ENCODE results near the gene USP6NL.

The USP6NL gene

DNA sequence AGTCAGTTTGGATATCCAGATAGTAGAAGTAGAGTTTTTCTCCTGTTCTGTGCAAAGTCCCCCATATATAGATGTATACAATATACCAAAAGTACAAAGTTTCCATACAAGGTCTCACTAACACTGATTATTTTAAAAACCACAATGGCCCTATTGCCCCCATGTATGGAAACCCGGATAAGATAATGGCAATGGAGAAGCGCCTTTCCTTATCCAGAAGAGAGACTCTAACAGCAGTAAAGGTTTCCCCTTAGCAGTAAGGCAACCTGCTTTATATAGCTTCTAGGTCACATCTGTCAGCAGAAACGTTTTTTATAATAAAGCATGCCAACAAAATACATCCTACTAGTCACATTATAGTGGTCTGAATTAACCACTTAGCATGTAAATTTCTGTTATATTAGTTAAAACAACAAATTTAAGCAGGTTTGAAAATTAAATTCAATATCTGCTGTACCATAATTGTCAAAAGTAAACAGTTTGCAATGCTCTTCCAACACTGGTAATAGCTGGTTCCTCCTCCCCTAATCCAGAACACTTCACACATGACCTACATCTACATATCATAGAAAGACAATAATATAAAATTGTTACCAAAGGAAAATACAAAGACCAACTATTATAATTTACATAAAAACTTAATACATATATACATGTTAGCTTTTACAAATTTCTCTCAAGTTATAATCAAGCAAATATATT, 22.4 kb downstream of the USP6NL start:
- DNase-seq: no peak

DNA sequence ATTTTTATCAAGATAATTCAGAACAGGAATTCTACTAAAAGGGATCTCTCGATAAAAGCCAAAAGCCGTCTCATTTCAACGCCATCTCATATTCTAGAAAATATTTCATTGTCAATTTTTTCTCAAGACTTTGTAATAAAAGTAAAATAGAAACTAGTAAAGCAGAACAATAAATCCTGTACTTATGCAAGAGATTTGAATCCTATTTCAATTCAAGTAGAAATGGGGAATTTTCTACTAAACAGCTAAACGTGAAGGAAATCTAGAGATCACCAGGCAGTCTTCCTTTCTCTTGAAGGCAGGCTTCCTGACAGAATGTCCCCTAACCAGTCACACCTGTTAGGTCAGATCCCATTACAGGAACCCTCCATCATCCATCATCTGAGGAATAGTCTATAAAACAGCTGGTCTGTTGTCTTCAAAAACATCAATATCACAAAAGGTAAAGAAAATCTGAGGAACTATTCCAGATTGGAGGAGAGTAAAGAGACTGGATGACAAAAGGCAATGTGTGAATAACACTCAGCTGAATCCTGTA, 23.7 kb downstream of the USP6NL start:
- no peak for DNase-seq

DNA sequence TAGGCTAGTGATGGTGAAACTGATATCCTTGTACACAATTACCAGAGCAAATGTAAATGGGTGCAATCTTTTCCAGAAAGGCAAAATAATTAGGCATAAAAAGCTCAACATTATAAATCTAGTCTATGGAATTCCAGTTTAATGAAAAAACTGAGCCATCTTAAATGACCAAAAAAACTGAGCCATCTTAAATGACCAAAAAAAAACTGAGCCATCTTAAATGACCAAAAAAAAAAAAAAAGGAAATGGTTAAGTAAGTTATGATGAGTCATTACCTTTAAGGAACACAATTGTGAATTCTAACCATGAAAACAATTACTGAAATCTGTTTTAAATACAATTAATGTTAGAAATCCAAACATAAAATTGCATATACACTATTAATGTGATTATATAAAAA, 25.3 kb downstream of the USP6NL start:
- DNase-seq: no peak

DNA sequence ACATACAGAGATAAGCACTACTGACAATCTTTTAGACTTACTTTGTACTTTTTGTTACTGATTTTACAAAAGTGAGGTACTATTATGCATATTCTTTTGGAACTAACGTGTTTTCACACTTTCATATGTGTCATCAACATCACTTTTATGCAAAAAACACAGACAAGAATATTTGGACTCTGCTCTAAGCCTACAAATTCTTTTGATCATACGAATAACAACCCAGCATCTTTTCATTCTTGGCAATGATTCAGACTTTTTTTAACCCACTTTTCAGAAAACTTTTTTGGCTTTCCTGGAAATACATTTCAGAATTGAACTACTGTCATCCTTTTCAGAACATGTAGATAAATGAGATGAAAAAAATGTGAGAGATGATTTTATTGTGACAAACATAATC, 30.2 kb downstream of the USP6NL start:
- no peak for DNase-seq

DNA sequence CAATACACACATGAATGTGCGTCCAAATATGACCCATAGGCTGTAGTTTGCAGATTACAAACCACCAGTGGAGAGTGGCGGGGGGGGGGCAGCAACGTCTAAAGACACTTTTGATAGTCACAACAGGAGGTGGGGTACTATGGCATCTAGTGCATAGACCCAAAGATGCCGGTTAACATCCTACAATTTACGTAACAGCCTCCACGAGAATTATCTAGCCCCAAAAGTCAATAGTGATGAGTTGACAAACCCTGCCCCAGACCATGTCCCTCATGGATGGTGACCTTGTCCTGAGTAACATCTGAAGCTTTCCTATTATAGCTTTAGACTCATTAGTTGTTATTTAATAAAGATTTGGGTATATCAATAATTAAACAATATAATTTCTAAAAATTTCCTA, 31.6 kb downstream of the USP6NL start:
- no peak for DNase-seq

DNA sequence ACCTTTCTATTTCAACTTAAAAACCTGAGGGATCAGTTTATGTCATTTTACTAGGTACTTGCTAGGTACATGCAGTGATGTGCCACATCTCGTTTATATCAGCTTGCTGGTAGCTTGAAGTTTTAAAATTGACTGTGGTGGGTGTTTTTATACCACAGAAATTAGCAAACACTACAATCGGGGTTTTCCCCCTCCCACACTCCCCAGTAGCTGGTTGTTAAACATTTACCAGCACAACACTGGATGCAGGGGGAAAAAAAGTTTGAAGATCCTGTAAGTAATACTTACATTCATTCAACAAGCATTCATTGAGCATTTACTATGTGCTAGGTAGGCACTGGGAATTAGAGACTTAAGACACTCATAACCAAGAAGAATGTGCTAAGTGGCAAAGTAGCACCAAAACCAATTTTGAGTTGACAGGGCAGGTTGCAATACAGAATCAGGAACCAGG, 32.6 kb downstream of the USP6NL start:
- DNase-seq: no peak

DNA sequence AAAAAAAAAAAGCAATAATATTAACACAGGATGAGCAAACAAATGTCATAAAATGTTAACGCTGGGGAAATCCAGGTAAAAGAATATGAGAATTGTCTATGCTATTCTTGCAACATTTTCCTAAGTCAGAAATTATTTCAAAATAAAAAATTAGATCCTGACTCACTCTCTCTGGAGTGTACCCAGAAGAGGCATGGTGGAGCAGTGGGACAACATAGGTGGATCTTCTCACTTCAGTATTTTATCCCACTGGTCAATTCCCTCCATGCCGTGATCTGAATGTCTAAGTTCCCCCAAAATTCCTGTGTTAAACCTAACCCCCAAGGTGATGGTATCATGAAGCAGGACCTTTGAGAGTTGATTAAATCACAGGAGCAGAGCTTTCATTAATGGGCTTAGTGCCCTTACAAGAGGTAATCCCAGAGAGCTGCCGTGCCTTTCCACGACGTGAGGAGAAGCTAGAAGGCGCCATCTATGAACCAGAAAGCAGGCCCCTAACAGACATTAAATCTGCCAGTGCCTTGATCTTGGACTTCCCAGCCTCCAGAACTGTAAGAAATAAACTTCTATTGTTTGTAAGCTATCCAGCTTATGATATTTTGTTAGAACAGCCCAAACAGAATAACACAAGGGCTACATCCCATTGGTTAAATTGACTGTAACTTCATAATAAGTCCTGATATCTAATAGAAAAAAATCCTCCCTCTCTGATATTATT, 35.2 kb downstream of the USP6NL start:
- no peak for DNase-seq

DNA sequence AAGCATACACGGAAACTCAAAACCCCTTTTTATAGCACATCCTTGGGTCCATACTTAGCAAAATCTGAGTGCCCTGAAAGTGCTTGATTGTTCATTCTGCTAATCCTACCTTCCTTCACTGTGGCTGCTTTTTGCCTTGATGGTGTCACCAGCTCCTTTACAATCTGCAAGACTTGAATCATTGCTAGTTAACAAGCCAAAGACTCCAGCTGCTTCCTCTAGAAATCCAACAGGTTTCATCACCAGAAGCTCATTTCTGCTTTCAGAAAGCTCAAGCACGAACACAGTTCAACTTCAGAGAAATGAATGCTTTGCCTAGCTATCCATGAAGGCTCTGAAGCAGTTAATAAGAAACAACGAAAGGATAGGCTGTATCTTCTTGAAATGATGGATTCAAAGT, 38.0 kb downstream of the USP6NL start:
- DNase-seq: no peak

DNA sequence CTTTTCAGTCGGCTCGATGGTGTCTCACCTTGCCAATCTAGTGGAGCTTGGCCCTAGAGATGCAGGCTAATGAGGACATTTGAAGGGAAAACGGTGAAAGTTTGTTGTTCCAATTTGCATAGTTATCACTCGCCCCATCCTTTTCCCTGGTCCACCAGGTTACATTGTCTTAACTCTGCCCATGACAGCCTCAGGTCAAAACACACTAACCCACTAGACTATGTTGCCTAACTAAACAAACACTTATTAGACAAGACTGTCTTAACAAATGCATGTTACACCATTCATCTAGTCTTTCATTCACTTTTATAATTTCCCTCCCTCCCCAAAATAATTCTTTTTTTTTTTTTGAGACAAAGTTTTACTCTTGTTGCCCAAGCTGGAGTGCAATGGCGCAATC, 40.7 kb downstream of the USP6NL start:
- DNase-seq: no peak

DNA sequence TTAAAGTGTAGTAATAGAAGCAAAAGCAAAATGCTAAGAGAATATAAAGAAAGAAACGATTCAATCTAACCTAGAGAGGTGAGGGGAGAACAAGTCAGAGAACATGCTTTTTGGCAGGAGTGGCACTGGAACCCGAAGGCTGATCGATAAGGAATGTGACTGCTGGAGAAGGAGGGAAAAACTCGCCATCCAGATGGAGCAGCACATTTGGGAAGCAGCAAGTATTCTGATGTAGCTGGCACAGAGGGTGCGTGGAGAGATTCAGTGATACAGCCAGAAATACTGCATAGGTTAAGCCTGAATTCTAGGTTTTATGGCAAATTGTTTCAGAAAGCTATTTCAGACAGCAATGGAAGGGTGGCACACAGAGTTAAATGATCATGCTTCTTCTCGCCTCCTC, 42.0 kb downstream of the USP6NL start:
- no peak for DNase-seq

DNA sequence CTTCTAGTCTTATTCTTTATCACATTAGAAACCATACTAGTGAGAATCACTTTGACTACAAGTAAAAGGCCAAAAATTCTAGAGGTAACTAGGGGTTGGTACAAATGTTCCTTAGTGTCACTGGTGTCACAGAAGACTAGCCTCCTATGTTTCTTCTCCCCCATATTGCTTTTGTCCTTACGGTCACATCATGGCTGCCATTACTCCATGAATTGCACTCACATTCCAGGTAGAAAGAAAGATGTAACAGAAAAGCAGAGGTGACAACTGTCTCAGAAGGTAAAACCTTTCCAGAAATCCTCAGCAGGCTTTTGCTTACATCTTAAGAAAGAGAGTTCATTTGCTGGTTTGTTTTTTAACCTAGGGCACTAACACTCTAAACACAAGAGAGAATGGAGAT, 42.9 kb downstream of the USP6NL start:
- no peak for DNase-seq

DNA sequence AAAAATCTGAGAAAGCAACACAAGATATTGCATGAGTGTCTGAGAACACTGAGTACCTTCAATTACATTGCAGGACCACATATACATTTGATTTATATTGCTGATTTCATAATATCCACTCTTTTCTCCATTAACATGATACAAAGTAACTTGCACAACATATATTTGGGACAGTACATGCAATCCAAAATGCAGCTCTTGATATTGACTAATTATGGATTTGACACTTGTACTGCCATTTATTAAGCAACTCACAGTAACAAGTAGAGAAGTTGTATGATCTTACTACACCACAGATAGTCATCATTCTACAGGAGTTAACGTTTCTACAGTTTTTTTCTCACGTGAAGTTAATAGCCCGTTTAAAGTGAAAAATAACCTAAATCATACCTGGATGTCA, 46.7 kb downstream of the USP6NL start:
- DNase-seq: no peak

DNA sequence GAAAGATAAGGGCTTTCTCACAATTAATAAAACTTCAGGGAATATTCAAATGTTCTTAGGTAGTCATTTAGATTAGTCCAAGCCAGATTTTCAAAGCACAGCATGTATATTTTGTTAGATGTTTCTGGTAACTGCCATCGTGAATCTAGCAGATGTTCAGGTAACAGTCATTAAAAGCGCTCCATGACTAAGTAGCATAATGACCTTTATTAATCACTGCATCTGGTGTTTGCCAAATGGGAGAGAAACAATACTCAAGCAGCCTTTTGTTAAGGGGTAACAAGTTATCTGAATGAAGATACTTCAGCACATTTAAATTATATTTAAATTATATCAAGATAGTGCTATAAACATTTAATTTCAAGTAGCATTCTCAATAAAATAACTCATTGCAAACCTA, 47.5 kb downstream of the USP6NL start:
- no peak for DNase-seq

DNA sequence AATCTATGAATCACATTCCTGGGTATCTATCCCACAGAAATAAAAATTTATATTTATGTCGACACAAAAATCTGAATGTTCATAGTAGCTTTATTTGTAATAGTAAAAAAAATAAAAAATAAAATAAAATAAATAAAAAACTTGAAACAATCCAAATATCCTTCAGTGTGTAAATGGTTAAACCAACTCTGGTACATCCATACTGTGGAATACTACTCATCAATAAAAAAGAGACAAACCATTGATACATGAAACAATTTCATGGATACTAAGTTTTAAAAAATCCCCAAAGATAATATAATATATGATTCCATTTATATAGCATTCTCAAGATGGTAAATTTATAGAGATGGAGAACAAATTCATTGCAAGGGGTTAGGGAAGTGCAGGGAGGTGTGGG, 48.6 kb downstream of the USP6NL start:
- DNase-seq: no peak

DNA sequence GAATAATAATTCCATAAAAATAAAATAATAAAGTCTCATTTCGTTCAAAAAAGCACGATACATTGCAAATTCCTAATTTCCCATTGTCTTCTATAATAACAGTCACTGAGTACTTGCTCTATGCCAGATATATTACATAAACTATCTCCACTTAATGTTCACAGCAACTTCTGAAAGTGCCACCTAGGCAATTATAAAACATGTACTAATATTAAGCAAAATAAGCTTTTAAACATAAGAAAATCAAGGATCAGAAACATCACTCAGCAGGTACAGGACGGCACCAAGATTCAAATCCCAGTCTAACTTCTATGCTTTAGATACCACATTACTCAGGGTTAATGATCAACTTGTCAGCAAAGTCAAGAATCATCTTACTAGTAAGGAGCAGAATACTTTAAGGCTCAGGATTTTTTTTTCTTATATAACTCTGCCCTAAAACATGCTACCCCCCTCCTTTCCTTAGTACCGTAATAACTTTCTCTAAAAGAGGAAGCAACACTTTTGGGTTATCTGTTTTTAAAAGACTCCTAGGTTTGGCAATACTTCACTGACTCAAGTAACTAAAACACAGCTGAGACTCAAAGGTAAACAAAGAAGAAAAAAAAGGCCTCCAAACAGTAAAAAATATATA, 51.3 kb downstream of the USP6NL start:
- DNase-seq: no peak

DNA sequence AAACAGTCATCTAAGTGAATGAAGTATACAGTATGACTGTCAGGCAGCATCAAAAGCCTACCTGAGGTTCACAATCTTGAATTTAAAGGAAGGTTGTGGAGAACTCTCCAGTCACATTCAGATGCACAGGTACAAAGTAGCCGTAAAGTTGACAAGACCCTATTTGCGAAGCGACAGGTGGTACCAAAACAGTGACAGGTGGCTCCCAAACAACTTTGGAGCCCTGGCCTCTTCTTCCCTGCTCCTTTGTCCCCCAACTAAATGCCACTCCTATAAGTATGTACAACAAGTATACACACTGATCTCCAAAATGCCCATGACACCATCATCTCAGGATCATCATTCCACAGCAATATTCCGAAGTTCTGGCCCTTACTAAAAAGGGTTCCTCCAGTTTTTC, 53.5 kb downstream of the USP6NL start:
- no peak for DNase-seq

DNA sequence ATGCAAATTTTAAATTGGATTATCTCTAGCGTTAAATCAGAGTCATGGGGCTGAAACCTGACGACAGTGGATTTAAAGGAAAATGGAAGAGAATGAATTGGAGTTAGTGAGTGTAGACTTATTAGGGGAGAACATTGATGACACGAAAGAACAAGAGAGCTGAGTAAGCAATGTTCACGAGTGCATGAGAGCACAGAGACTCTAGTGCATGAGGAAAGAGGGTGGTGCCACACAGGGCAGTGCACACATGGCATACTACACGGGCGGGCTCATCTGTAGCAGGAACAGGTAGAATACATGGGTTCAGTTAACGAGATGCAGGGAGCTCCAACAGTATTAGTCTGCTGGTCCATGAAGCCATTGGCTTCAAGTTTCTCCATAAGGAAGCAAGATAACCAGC, 53.9 kb downstream of the USP6NL start:
- no peak for DNase-seq

DNA sequence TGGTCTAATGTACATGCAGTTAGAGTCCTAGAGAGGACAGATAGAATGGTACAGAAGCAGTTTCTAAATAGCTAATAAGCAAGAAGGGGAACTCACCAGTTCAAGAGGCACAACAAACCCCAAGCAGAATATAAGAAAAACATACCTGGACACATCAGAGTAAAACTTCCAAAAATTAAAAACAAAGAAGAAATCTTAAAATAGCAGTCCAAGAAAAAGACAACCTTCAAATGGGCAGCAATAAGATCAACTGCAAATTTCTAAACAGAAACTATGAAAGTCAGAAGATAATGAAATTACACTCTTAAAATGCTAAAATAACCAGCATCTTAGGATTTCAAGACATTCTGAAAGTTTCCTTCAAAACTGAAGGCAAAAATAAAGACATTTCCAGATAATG, 55.9 kb downstream of the USP6NL start:
- DNase-seq: no peak

DNA sequence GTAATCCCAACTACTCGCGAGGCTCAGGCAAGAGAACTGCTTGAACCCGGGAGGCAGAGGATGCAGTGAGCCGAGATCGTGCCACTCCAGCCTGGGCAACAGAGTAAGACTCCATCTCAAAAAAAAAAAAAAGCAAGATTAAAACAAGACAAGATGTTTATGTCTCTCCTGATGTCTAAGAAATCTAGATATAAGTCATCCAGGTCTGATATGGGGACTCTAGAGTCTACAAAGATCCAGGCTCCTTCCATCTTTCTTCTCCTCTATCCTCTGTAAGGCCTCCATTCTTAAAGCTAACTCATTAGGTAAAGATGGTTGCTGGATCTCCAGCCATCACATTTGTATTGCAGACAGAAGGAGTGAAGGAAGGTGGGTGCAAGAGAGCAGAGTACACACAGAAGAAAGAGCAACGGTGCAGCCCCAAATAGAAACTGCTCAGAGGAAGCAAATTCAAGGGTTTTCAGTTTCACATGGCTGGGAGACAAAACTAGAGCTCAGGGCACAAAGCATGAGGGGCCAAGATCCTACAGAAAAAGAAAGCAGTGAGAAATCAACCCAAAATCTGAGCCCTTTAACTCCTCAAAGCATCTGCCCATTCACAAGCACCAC, 57.6 kb downstream of the USP6NL start:
- DNase-seq: no peak

DNA sequence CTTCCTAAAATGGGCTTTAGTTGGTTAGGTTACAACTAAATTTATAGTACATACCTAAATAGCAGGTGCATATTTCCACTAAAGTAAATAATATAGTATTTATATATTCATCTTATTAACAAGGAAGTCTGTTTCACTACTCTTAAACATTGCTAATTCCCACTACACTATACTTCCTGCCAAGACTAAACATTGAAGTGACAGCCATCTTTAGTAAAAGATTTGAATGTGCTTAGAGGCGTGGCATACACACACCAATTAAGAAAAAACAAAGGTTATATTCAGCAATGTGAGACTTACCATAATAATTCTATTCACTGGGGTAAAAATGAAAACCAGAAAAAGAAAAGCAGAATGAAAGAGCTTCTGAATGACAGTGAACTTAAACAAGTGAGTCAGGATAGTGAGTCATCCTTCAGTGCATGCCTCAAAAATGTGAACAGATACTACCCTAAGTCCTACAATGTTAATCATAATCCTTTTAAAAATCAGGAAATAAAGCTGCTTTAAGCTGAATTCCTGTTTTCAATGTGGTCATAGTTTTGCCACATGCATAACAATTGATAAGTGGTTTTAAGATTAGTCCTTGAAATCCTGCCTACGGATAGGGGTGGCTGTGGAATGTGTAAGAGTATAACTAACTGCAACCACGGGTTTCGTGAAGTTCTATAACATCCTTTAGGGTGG, 59.4 kb downstream of the USP6NL start:
- DNase-seq: no peak

DNA sequence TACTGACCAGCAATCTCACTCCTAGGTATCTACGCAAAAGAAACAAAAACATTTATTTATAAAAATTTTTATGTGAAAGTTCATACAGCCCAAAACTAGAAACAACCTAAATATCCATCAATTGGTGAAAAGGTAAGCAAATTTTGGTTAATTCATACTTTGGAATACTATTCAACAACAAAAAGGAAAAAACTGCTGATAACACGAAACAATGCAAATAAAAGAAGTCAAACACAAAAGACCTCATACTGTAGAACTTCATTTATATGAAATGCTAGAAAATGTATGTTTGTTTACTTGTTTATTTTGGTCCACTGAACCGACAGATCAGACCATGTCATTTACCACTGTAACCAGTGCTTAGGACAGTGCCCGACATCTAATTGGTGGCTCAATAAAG, 60.3 kb downstream of the USP6NL start:
- DNase-seq: no peak

DNA sequence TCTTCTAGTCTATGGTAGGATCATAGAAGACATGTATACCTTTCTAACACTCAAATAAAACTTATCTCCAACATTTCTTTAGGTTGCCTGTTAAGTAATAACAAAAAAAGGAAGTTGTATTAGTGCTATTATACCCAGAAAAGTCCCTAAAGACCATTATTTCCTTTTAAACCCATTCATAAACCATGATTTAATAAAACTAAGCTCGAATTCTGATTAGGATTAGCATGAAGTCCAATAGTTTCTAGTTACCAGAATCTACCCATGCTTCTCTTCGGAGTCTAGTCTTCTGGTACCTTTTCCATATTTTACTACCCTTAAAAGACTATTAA, 62.7 kb downstream of the USP6NL start:
- DNase-seq: no peak

DNA sequence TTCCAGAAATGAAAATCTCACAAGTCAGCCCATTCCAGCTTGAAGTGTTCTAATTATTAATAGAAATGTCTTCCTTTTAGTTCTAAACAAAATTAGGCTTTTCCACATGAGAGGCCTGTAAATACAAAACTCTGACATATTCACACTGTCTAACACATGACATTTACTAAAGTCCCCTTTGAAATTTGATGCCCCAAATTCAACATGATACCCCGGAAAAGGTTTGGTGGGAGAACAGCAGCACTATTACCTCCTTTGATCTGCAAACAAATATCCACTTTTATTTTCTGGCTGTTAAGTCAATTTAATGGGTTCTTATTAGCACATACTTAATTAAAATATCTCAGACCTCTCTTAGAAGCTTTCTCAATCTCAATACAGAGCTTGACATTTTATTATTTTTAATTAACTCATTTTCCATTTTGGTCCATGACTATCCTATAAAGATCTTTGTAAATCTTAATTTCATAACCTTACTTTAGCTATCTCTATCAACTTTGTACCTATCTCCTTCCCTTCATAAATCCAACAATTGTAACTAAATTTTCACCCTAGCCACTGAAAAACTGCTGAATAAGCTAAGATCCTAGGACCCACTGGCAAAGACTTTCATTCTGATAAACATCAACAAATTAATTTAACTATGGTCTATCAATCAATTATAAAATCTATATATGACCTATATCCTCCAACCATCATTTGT, 63.2 kb downstream of the USP6NL start:
- DNase-seq: no peak

Measured in NCI-H2107 (cell line).